Measurements from ENCODE around the gene CUBN.

The CUBN gene

GRCh38 chr10:17041626-17042520, 87.7 kb downstream of the CUBN start:
- Histone ChIP-seq H3K4me3 (ENCODE audit: low read length) (no peak overlapping the region), H3K9ac (ENCODE audit: low read length) (no peak overlapping the region), H3K18ac (ENCODE audit: low read length) (no peak overlapping the region), H3K36me3 (ENCODE audit: control insufficient read depth, insufficient read depth, low read length) (no peaks in the 10 kb centered on the region), H3K27me3 (ENCODE audit: insufficient read depth, low read length, poor library complexity) (no peaks in the 10 kb centered on the region), H4K8ac (ENCODE audit: low read depth, low read length) (no peak overlapping the region), H3K79me2 (ENCODE audit: control insufficient read depth, insufficient read depth, low read length) (no peaks in the 10 kb centered on the region), H2AK5ac (ENCODE audit: low read length) (no peak overlapping the region), H3K4me1 (ENCODE audit: control insufficient read depth, low read depth, low read length) (no peaks in the 10 kb centered on the region), H3K79me1 (ENCODE audit: low read length) (no peaks in the 10 kb centered on the region), H3K23ac (ENCODE audit: low read length) (no peak overlapping the region), H2BK15ac (replicated peaks; ENCODE audit: low read depth) (no peak overlapping the region), H2BK120ac (ENCODE audit: low read depth, low read length) (no peak overlapping the region), H3K4me2 (ENCODE audit: low read length) (no peak overlapping the region), H3K56ac (ENCODE audit: low read length) (no peak overlapping the region), H3K4ac (ENCODE audit: low read depth, low read length) (no peak overlapping the region), H3K27ac (ENCODE audit: low read depth, low read length) (no peak overlapping the region), H4K5ac (ENCODE audit: low read length) (no peak overlapping the region), H2BK5ac (ENCODE audit: low read length) (no peak overlapping the region)
- DNase-seq, result no peak
- no CpG with 5 or more reads among the region's 7 CpGs for WGBS (ENCODE audit: extremely low coverage, insufficient coverage, low lambda C conversion rate)

GRCh38 chr10:17038627-17039026, 91.0 kb downstream of the CUBN start:
- Histone ChIP-seq H3K79me1 (ENCODE audit: low read length) (no peaks in the 10 kb centered on the region), H3K79me2 (ENCODE audit: control insufficient read depth, insufficient read depth, low read length) (no peaks in the 10 kb centered on the region), H3K36me3 (ENCODE audit: control insufficient read depth, insufficient read depth, low read length) (no peaks in the 10 kb centered on the region), H4K8ac (ENCODE audit: low read depth, low read length) (no peak overlapping the region), H3K4me1 (ENCODE audit: control insufficient read depth, low read depth, low read length) (no peaks in the 10 kb centered on the region), H2BK120ac (ENCODE audit: low read depth, low read length) (no peak overlapping the region), H2AK5ac (ENCODE audit: low read length) (no peak overlapping the region), H3K9ac (ENCODE audit: low read length) (no peak overlapping the region), H3K4me2 (ENCODE audit: low read length) (no peak overlapping the region), H3K23ac (ENCODE audit: low read length) (no peak overlapping the region), H3K4ac (ENCODE audit: low read depth, low read length) (no peak overlapping the region), H2BK15ac (replicated peaks; ENCODE audit: low read depth) (no peak overlapping the region), H2BK5ac (ENCODE audit: low read length) (no peak overlapping the region), H3K4me3 (ENCODE audit: low read length) (no peak overlapping the region), H3K27ac (ENCODE audit: low read depth, low read length) (no peak overlapping the region), H3K56ac (ENCODE audit: low read length) (no peak overlapping the region), H3K27me3 (ENCODE audit: insufficient read depth, low read length, poor library complexity) (no peaks in the 10 kb centered on the region), H4K5ac (ENCODE audit: low read length) (no peak overlapping the region), H3K18ac (ENCODE audit: low read length) (no peak overlapping the region)
- no peak for DNase-seq
- WGBS (ENCODE audit: extremely low coverage, insufficient coverage, low lambda C conversion rate), result no CpG with 5 or more reads among the region's 5 CpGs

- H3K4me2 ChIP-seq (ENCODE audit: low read length), result no peak overlapping the region
- H3K4ac ChIP-seq (ENCODE audit: low read depth, low read length), result no peak overlapping the region
- no peak overlapping the region for H2BK5ac ChIP-seq (ENCODE audit: low read length)
- H3K18ac ChIP-seq (ENCODE audit: low read length), result no peak overlapping the region
- H3K4me1 ChIP-seq (ENCODE audit: control insufficient read depth, low read depth, low read length), result no peaks in the 10 kb centered on the region
- H3K36me3 ChIP-seq (ENCODE audit: control insufficient read depth, insufficient read depth, low read length), result no peaks in the 10 kb centered on the region
- no peak overlapping the region for H3K56ac ChIP-seq (ENCODE audit: low read length)
- no peak for DNase-seq
- H3K23ac ChIP-seq (ENCODE audit: low read length), result no peak overlapping the region
- no peaks in the 10 kb centered on the region for H3K79me2 ChIP-seq (ENCODE audit: control insufficient read depth, insufficient read depth, low read length)
- no peak overlapping the region for H3K9ac ChIP-seq (ENCODE audit: low read length)
- no peaks in the 10 kb centered on the region for H3K79me1 ChIP-seq (ENCODE audit: low read length)
- H2BK120ac ChIP-seq (ENCODE audit: low read depth, low read length), result no peak overlapping the region
- H3K27ac ChIP-seq (ENCODE audit: low read depth, low read length), result no peak overlapping the region
- no peak overlapping the region for H2BK15ac ChIP-seq (replicated peaks; ENCODE audit: low read depth)
- no peak overlapping the region for H4K5ac ChIP-seq (ENCODE audit: low read length)
- no peak overlapping the region for H4K8ac ChIP-seq (ENCODE audit: low read depth, low read length)
- 100% methylated on average over 1 of the region's 6 CpGs for WGBS (ENCODE audit: extremely low coverage, insufficient coverage, low lambda C conversion rate)
- H2AK5ac ChIP-seq (ENCODE audit: low read length), result no peak overlapping the region
- H3K4me3 ChIP-seq (ENCODE audit: low read length), result no peak overlapping the region
- no peaks in the 10 kb centered on the region for H3K27me3 ChIP-seq (ENCODE audit: insufficient read depth, low read length, poor library complexity)
Observed at GRCh38 chr10:17037910-17038309, 91.7 kb downstream of the CUBN start.

- no peaks in the 10 kb centered on the region for H3K79me1 ChIP-seq (ENCODE audit: low read length)
- no peak for DNase-seq
- no peak overlapping the region for H3K18ac ChIP-seq (ENCODE audit: low read length)
- H3K4me3 ChIP-seq (ENCODE audit: low read length), result no peak overlapping the region
- no peaks in the 10 kb centered on the region for H3K79me2 ChIP-seq (ENCODE audit: control insufficient read depth, insufficient read depth, low read length)
- no peak overlapping the region for H3K4ac ChIP-seq (ENCODE audit: low read depth, low read length)
- H2BK15ac ChIP-seq (replicated peaks; ENCODE audit: low read depth), result no peak overlapping the region
- H3K9ac ChIP-seq (ENCODE audit: low read length), result no peak overlapping the region
- no peak overlapping the region for H4K8ac ChIP-seq (ENCODE audit: low read depth, low read length)
- H3K36me3 ChIP-seq (ENCODE audit: control insufficient read depth, insufficient read depth, low read length), result no peaks in the 10 kb centered on the region
- H2BK5ac ChIP-seq (ENCODE audit: low read length), result no peak overlapping the region
- no CpG with 5 or more reads among the region's 1 CpG for WGBS (ENCODE audit: extremely low coverage, insufficient coverage, low lambda C conversion rate)
- H4K5ac ChIP-seq (ENCODE audit: low read length), result no peak overlapping the region
- H3K4me1 ChIP-seq (ENCODE audit: control insufficient read depth, low read depth, low read length), result no peaks in the 10 kb centered on the region
- H3K27ac ChIP-seq (ENCODE audit: low read depth, low read length), result no peak overlapping the region
- no peaks in the 10 kb centered on the region for H3K27me3 ChIP-seq (ENCODE audit: insufficient read depth, low read length, poor library complexity)
- H2BK120ac ChIP-seq (ENCODE audit: low read depth, low read length), result no peak overlapping the region
- no peak overlapping the region for H3K23ac ChIP-seq (ENCODE audit: low read length)
- H3K4me2 ChIP-seq (ENCODE audit: low read length), result no peak overlapping the region
- H3K56ac ChIP-seq (ENCODE audit: low read length), result no peak overlapping the region
- H2AK5ac ChIP-seq (ENCODE audit: low read length), result no peak overlapping the region
Observed at GRCh38 chr10:17035446-17035845, 94.2 kb downstream of the CUBN start.

GRCh38 chr10:17033529-17034260, 95.9 kb downstream of the CUBN start:
- H3K36me3 ChIP-seq (ENCODE audit: control insufficient read depth, insufficient read depth, low read length), result no peaks in the 10 kb centered on the region
- no peaks in the 10 kb centered on the region for H3K79me2 ChIP-seq (ENCODE audit: control insufficient read depth, insufficient read depth, low read length)
- H4K5ac ChIP-seq (ENCODE audit: low read length), result no peak overlapping the region
- H3K4ac ChIP-seq (ENCODE audit: low read depth, low read length), result no peak overlapping the region
- no peak overlapping the region for H3K23ac ChIP-seq (ENCODE audit: low read length)
- H2BK5ac ChIP-seq (ENCODE audit: low read length), result no peak overlapping the region
- H3K56ac ChIP-seq (ENCODE audit: low read length), result no peak overlapping the region
- H2BK15ac ChIP-seq (replicated peaks; ENCODE audit: low read depth), result no peak overlapping the region
- no peak overlapping the region for H2AK5ac ChIP-seq (ENCODE audit: low read length)
- no peak for DNase-seq
- H3K18ac ChIP-seq (ENCODE audit: low read length), result no peak overlapping the region
- peaks cover 4% of the 10 kb centered on the region for H3K4me1 ChIP-seq (ENCODE audit: control insufficient read depth, low read depth, low read length)
- no peak overlapping the region for H3K9ac ChIP-seq (ENCODE audit: low read length)
- WGBS (ENCODE audit: extremely low coverage, insufficient coverage, low lambda C conversion rate), result 100% methylated on average over 1 of the region's 7 CpGs
- no peak overlapping the region for H3K27ac ChIP-seq (ENCODE audit: low read depth, low read length)
- H3K27me3 ChIP-seq (ENCODE audit: insufficient read depth, low read length, poor library complexity), result no peaks in the 10 kb centered on the region
- no peak overlapping the region for H2BK120ac ChIP-seq (ENCODE audit: low read depth, low read length)
- no peaks in the 10 kb centered on the region for H3K79me1 ChIP-seq (ENCODE audit: low read length)
- H3K4me2 ChIP-seq (ENCODE audit: low read length), result no peak overlapping the region
- H4K8ac ChIP-seq (ENCODE audit: low read depth, low read length), result no peak overlapping the region
- no peak overlapping the region for H3K4me3 ChIP-seq (ENCODE audit: low read length)
